ENCODE measurements around the gene PPP2R2C. TPM values are rescaled to one million over a fixed set of nuclear protein-coding genes. Genes with fewer than 3 reads are reported as not detected.

The PPP2R2C gene
- total RNA-seq, 1 experiment from 2014 or later: not detected

DNA sequence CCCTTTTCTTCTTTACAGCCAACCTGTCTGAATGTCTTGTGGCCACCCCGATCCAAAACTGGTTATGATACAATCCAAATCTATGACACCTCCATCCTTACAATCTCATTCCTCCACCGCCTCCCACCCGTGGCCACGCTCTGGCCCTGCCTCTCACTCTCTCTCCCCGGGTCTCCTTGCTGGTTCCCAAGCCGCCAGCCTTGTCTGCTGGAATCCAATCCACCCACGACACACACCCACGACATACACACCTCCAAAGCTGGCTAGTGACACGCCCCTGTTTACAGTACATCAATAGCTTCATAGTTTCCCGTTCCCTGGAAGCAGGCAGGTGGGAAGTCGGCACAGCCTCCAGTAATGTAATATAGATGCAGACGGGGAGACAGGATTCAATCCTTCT is 103.8 kb downstream of the PPP2R2C start:
- Histone ChIP-seq H3K4me1 (ENCODE audit: insufficient read depth, low read length, poor library complexity, severe bottlenecking) (no peaks in the 10 kb centered on the region), H3K27ac (ENCODE audit: low read depth, low read length, poor library complexity, severe bottlenecking) (no peak overlapping the region), H3K36me3 (ENCODE audit: insufficient read depth, low read length, poor library complexity, severe bottlenecking) (no peaks in the 10 kb centered on the region), H3K27me3 (replicated peaks; ENCODE audit: insufficient read depth, low read depth, low read length, poor library complexity) (peaks cover 71% of the 10 kb centered on the region), H3K4me3 (ENCODE audit: low read depth, low read length, poor library complexity, severe bottlenecking) (no peak overlapping the region), H3K9me3 (ENCODE audit: low read depth, low read length, poor library complexity, severe bottlenecking) (no peaks in the 10 kb centered on the region)
- DNase-seq (ENCODE audit: low spot score): no peak
- ChIA-PET POLR2A (ENCODE audit: low non-redundant PET) (no interaction called here), CTCF (no interaction called here)
- BruUV-seq (replicated peaks): no TSS peak
- TF ChIP-seq EZH2 (IDR thresholded peaks at IDR 0.05; ENCODE audit: borderline replicate concordance, low read depth, low read length, poor library complexity, severe bottlenecking): no peak
- TF ChIP-seq, protein P1, sequence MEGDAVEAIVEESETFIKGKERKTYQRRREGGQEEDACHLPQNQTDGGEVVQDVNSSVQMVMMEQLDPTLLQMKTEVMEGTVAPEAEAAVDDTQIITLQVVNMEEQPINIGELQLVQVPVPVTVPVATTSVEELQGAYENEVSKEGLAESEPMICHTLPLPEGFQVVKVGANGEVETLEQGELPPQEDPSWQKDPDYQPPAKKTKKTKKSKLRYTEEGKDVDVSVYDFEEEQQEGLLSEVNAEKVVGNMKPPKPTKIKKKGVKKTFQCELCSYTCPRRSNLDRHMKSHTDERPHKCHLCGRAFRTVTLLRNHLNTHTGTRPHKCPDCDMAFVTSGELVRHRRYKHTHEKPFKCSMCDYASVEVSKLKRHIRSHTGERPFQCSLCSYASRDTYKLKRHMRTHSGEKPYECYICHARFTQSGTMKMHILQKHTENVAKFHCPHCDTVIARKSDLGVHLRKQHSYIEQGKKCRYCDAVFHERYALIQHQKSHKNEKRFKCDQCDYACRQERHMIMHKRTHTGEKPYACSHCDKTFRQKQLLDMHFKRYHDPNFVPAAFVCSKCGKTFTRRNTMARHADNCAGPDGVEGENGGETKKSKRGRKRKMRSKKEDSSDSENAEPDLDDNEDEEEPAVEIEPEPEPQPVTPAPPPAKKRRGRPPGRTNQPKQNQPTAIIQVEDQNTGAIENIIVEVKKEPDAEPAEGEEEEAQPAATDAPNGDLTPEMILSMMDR (conservative IDR thresholded peaks at IDR 0.05; ENCODE audit: low read depth, low read length): no peak
- intact Hi-C loops (cut with micrococcal nuclease; ENCODE audit: unreplicated experiment): no loop called here

DNA sequence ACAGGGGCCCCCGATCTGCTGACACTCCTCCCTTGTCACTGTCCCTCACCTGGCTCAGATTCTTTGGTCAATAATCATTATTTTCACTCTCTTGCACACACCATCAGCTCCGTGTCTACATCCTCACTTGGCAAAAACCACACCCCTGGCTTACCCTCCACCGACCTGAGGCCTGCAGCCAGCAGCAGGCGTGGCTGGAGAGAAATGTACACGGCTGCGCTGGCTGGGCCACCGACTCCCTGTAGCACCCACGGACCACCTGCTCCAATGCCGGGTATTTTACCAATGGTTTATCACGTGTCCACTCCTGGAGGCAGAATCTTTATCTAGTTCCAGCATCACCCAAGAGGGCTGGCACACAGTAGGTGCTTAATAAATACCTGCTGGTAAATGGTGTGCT is 104.3 kb downstream of the PPP2R2C start:
- intact Hi-C loops (cut with micrococcal nuclease; ENCODE audit: unreplicated experiment): no loop called here
- Histone ChIP-seq H3K4me1 (ENCODE audit: insufficient read depth, low read length, poor library complexity, severe bottlenecking) (no peaks in the 10 kb centered on the region), H3K4me3 (ENCODE audit: low read depth, low read length, poor library complexity, severe bottlenecking) (no peak overlapping the region), H3K27ac (ENCODE audit: low read depth, low read length, poor library complexity, severe bottlenecking) (no peak overlapping the region), H3K27me3 (replicated peaks; ENCODE audit: insufficient read depth, low read depth, low read length, poor library complexity) (peaks cover 71% of the 10 kb centered on the region), H3K9me3 (ENCODE audit: low read depth, low read length, poor library complexity, severe bottlenecking) (no peaks in the 10 kb centered on the region), H3K36me3 (ENCODE audit: insufficient read depth, low read length, poor library complexity, severe bottlenecking) (no peaks in the 10 kb centered on the region)
- TF ChIP-seq, protein P1 (conservative IDR thresholded peaks at IDR 0.05; ENCODE audit: low read depth, low read length): no peak
- TF ChIP-seq EZH2 (IDR thresholded peaks at IDR 0.05; ENCODE audit: borderline replicate concordance, low read depth, low read length, poor library complexity, severe bottlenecking): no peak
- ChIA-PET CTCF (no interaction called here), POLR2A (ENCODE audit: low non-redundant PET) (no interaction called here)
- BruUV-seq (replicated peaks): no TSS peak
- no peak for DNase-seq (ENCODE audit: low spot score)

DNA sequence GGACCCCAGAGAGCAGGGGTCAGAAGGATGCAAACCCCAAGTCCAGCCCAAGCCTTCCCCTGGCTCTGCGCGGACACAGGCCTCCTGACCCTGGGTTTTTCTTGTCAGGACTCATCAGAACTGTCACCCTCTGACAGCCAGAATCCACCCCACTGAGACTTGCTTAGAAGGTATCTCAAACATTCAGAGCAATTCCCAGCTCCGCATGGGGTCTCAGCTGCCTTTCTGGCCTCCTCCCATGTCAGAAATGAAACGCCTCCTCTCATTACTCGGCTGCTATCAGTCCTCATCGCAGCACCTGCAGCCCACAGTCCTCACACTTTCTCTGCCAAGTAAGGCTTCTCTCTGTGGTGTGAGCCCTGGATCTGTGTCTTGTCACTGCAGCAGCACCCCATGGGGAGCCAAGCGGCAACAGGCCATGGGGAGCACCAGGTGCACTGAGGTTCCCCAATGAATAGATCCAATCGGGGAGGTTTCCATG is 105.0 kb downstream of the PPP2R2C start:
- Histone ChIP-seq H3K27me3 (replicated peaks; ENCODE audit: insufficient read depth, low read depth, low read length, poor library complexity) (peaks cover 71% of the 10 kb centered on the region), H3K4me3 (ENCODE audit: low read depth, low read length, poor library complexity, severe bottlenecking) (no peak overlapping the region), H3K27ac (ENCODE audit: low read depth, low read length, poor library complexity, severe bottlenecking) (no peak overlapping the region), H3K4me1 (ENCODE audit: insufficient read depth, low read length, poor library complexity, severe bottlenecking) (no peaks in the 10 kb centered on the region), H3K36me3 (ENCODE audit: insufficient read depth, low read length, poor library complexity, severe bottlenecking) (no peaks in the 10 kb centered on the region), H3K9me3 (ENCODE audit: low read depth, low read length, poor library complexity, severe bottlenecking) (no peaks in the 10 kb centered on the region)
- ChIA-PET CTCF (no interaction called here), POLR2A (ENCODE audit: low non-redundant PET) (no interaction called here)
- TF ChIP-seq, protein P1 (conservative IDR thresholded peaks at IDR 0.05; ENCODE audit: low read depth, low read length): no peak
- no peak for TF ChIP-seq EZH2 (IDR thresholded peaks at IDR 0.05; ENCODE audit: borderline replicate concordance, low read depth, low read length, poor library complexity, severe bottlenecking)
- no peak for DNase-seq (ENCODE audit: low spot score)
- intact Hi-C loops (cut with micrococcal nuclease; ENCODE audit: unreplicated experiment): no loop called here
- no TSS peak for BruUV-seq (replicated peaks)
